Lung microvascular endothelial cell (primary cell): ENCODE data around the gene RGS7. TPM values are rescaled to one million over a fixed set of nuclear protein-coding genes. Genes with fewer than 3 reads are reported as not detected.
"Not testable (repeated sequence)": the region's sequence is repeated elsewhere in the genome, so short reads cannot be mapped to it uniquely, and the experiment has no call there.

Source experiments
- DNase-seq, 2 donors: peaks; one replicate each; pipeline versions ENCODE4 v3.0.0 to v3.0.0-alpha.2; 2010; ENCODE audit warnings: low read depth in 2 of 2
- total RNA-seq: library from RNA; depleted of rRNA; stranded (reverse); fragments of >200 nt; gene quantifications from 2 replicates; pipeline ENCODE4 v1.2.1, GENCODE V29; 2014

Gene RGS7
- total RNA-seq, 1 donor from 2014 or later: under 0.01 TPM

GRCh38 chr1:241142493-241142892, 214.5 kb downstream of the RGS7 start:
- DNase-seq: no peak

- not testable (repeated sequence) for DNase-seq
Measured at GRCh38 chr1:241141646-241142045, 215.4 kb downstream of the RGS7 start.

GRCh38 chr1:241140670-241141069, 216.3 kb downstream of the RGS7 start:
- no peak for DNase-seq

GRCh38 chr1:241139047-241139446, 218.0 kb downstream of the RGS7 start:
- DNase-seq: no peak

- DNase-seq: no peak
Measured at GRCh38 chr1:241138248-241138647, 218.8 kb downstream of the RGS7 start.

- no peak for DNase-seq
Measured at GRCh38 chr1:241136389-241136788, 220.6 kb downstream of the RGS7 start.

GRCh38 chr1:241131636-241132194, 225.3 kb downstream of the RGS7 start:
- no peak for DNase-seq

- no peak for DNase-seq
Measured at GRCh38 chr1:241130881-241131280, 226.1 kb downstream of the RGS7 start.

GRCh38 chr1:241129207-241129960, 227.6 kb downstream of the RGS7 start:
- no peak for DNase-seq

- DNase-seq: no peak
Measured at GRCh38 chr1:241125286-241125685, 231.7 kb downstream of the RGS7 start.

- DNase-seq: no peak
Measured at GRCh38 chr1:241118049-241118448, 239.0 kb downstream of the RGS7 start.

- DNase-seq: peak in 1 of 2 donors; percentile 31
Measured at GRCh38 chr1:241115784-241116183, 241.2 kb downstream of the RGS7 start.

- no peak for DNase-seq
Measured at GRCh38 chr1:241114699-241115233, 242.2 kb downstream of the RGS7 start.

GRCh38 chr1:241113557-241113956, 243.4 kb downstream of the RGS7 start:
- DNase-seq: no peak

- no peak for DNase-seq
Measured at GRCh38 chr1:241109039-241109438, 248.0 kb downstream of the RGS7 start.

GRCh38 chr1:241105147-241105546, 251.9 kb downstream of the RGS7 start:
- DNase-seq: no peak

- DNase-seq: no peak
Measured at GRCh38 chr1:241102664-241103063, 254.3 kb downstream of the RGS7 start.

GRCh38 chr1:241101622-241102021, 255.4 kb downstream of the RGS7 start:
- DNase-seq: peak in 1 of 2 donors; percentile 2

- no peak for DNase-seq
Measured at GRCh38 chr1:241097479-241097878, 259.5 kb downstream of the RGS7 start.

- no peak for DNase-seq
Measured at GRCh38 chr1:241096982-241097381, 260.0 kb downstream of the RGS7 start.

- DNase-seq: no peak
Measured at GRCh38 chr1:241095847-241096246, 261.2 kb downstream of the RGS7 start.

- no peak for DNase-seq
Measured at GRCh38 chr1:241090798-241091197, 266.2 kb downstream of the RGS7 start.

GRCh38 chr1:241089066-241089465, 267.9 kb downstream of the RGS7 start:
- not testable (repeated sequence) for DNase-seq
